HG02852 (cell line): Measurements from ENCODE around the gene HOXC12.

ENCODE experiments used
- ATAC-seq: cut with Tn5 transposase; IDR thresholded peaks from one replicate; pipeline ENCODE4 v1.9.1; 2021; ENCODE audit warnings: mild to moderate bottlenecking, moderate library complexity; ENCODE audit not compliant: unreplicated experiment

Gene HOXC12

GRCh38 chr12:53940443-53941014 is 14.2 kb upstream of the HOXC12 start:
- ATAC-seq = no peak

- no peak for ATAC-seq
These were observed 13.5 kb upstream of the HOXC12 start for GRCh38 chr12:53941187-53941586.

GRCh38 chr12:53941750-53942149 is 13.0 kb upstream of the HOXC12 start:
- no peak for ATAC-seq

GRCh38 chr12:53942467-53942997 is 12.2 kb upstream of the HOXC12 start:
- ATAC-seq = no peak

GRCh38 chr12:53944209-53944608 is 10.5 kb upstream of the HOXC12 start:
- no peak for ATAC-seq

GRCh38 chr12:53944907-53945847 is 9.5 kb upstream of the HOXC12 start:
- no peak for ATAC-seq

GRCh38 chr12:53947743-53948142 is 7.0 kb upstream of the HOXC12 start:
- ATAC-seq = no peak

GRCh38 chr12:53948650-53949593 is 5.8 kb upstream of the HOXC12 start:
- ATAC-seq = no peak

GRCh38 chr12:53949631-53950436 is 4.9 kb upstream of the HOXC12 start:
- no peak for ATAC-seq

- ATAC-seq = no peak
These were observed 4.3 kb upstream of the HOXC12 start for GRCh38 chr12:53950437-53950773.

GRCh38 chr12:53950789-53951576 is 3.7 kb upstream of the HOXC12 start:
- ATAC-seq = no peak

- ATAC-seq = no peak
These were observed 2.9 kb upstream of the HOXC12 start for GRCh38 chr12:53951577-53952334.

GRCh38 chr12:53952335-53952694 is 2.4 kb upstream of the HOXC12 start:
- no peak for ATAC-seq

- ATAC-seq = no peak
These were observed 1.6 kb upstream of the HOXC12 start for GRCh38 chr12:53952871-53953734.

GRCh38 chr12:53953831-53954693 is 641 bp upstream of the HOXC12 start:
- ATAC-seq = no peak

- ATAC-seq = no peak
These were observed 503 bp downstream of the HOXC12 start for GRCh38 chr12:53955036-53955775.
